ENCODE data around the gene ATP5PD. TPM values are rescaled to one million over a fixed set of nuclear protein-coding genes. Genes with fewer than 3 reads are reported as not detected.
A peak's percentile ranks its signal among the peaks of the same experiment; 100 is the strongest.

The ATP5PD gene
- total RNA-seq (2014; rRNA removed; shearing (Covaris generic)) = 259 and 270 TPM in 2 replicates
- 248 and 267 TPM in 2 replicates for polyA plus RNA-seq (2015; cell fraction: cytosol; rRNA removed)
- polyA plus RNA-seq (2015; cell fraction: nucleus; rRNA removed) = 131 and 158 TPM in 2 replicates

DNA sequence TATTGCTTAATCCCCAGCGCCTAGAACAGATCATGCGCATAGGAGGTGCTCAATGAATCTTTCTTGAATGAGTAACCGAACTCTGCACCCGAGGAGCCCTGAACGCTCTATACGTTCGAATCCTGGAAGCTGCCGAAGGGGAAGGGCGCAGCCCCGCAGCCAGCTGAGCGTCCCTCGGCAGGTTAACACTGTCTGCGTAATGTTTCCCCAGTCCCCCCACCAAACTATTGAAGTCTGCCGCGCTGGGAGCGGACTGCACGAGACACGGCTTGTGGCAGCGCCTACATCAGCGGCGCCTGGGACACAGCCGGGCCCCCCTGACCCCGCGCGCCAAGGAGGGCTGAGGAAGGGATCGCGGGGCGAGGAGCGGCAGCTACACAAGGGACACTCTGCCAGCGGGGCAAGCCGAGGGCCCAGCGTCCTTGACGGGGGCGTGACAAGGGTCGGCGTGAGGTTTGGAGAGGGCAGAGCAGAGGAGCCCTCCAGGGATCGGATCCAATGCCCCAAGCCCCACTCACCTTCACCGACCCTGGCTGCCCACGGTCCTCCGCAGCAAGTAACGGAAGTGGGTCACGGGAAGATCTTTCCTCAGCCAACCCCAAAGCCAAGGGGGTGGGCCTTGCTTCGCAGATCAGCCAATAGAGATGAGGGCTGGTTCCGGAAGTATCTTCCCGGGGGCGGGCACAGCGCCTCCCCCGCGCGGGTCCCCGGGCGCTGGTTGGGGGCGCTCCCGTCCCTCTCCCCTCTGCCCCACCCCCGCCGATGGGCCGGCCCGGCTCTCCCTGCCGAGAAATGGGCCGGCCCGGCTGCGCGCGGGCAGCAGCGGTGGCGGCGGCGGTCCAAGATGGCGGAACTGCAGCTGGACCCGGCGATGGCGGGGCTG lies at the start of gene ATP5PD, which contains the start of gene KCTD2:
TSS of gene ATP5PD (minus strand) at position 563 of the 883 bp plus-strand sequence. CDS start 4,319 bp downstream, outside the sequence.
TSS of gene KCTD2 (plus strand) at position 819 of the 883 bp plus-strand sequence. CDS start at position 845, 26 bp downstream.
- DNase-seq (ENCODE audit: low read depth) = peak; percentile 95

DNA sequence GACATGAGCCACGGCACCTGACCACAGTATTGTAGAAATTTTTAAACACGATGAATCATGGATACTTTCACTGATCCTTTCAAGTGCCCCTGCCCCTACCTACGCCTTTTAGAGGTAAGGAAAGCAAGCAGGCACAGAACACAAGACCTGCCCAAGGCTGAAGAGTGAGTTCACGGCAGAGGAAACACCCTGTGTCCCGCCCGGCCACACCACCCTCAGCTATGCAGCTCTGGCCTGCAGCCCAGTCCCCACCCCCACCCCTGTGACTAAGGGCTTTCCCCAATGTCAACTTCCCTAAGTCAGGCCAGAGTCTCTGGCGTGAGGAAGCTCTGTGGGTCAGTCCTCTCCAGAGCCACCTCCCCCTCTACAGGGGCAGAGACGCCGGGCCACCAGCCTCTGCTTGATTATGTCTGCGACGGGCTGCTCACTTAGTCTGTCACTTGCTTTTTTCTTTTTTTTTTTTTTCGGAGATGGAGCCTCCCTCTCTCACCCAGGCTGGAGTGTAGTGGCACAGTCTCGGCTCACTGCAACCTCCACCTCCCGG lies 49.4 kb upstream of the ATP5PD start:
- peak; percentile 90 for DNase-seq (ENCODE audit: low read depth)

DNA sequence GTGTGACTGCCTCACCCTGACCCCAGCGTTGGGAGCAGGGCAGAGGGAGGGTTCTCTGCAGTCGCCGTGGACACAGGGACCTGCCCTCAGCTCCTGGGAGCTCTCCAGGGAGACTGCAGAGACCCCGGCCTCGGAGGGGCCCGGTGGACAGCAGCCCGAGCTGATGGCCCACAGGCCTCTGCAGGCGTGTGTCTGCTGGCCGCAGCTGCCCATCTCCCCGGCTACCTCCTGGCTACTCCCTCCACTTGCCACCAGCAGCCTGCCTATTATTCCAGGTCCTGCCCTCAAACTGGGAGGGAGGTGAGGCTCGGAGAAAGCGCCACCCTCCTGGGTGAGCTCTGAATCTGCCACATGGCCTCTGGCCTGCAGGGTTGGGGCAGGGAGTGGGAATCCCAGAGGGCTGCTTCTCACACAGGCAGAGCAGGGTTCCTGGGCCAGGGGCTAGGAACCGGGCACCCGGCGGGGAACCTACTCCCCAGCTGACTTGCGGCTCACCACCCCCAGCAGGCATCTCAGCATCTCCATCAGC lies 48.2 kb upstream of the ATP5PD start:
- no peak for DNase-seq (ENCODE audit: low read depth)

DNA sequence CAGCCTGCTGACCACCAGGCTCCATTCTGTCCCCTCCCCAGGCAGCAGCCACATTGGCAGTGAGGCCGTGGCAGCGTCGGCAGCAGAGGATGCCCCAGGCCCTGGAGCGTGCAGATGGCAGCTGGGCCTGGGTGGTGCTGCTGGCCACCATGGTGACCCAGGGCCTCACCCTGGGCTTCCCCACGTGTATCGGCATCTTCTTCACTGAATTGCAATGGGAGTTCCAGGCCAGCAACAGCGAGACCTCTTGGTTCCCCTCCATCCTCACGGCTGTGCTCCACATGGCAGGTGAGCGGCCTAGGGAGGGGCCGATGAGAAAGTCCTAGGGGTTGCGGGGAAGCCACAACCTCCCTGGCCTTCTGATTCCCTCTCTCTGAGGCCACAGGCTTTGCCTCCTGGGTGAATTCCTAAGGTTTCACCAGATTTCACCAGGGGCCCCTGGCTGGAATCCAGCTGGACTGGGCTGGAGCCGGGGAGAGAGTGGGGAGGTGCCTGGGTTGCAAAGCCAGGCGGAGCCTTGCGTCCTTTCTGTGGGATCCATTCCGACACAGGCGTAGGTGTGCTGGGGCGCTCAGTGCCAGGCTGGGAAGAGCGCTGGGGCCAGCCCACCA lies 46.9 kb upstream of the ATP5PD start:
- no peak for DNase-seq (ENCODE audit: low read depth)

DNA sequence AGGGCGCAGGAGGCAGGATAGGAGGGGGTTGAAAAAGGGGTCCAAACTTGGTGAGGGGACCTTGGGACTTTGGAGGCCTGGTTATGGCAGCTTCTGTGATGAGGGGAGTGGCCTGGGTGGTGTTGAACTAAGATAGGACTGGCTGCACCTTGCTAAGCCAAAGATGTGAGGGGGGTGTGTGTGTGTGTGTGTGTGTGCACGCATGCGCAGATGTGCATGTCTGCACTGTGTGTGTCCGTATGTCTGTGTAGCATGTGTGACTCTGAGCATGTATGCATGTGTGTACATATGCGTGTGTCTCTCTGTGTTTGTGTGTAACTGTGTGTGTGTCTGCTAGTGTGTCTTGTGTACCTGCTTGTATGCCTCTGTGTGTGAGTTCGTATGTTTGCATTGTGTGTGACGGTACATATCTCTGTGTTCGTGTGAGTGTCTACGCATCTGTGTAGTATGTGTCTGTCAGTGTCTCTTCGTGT lies 45.1 kb upstream of the ATP5PD start:
- DNase-seq (ENCODE audit: low read depth) = no peak

DNA sequence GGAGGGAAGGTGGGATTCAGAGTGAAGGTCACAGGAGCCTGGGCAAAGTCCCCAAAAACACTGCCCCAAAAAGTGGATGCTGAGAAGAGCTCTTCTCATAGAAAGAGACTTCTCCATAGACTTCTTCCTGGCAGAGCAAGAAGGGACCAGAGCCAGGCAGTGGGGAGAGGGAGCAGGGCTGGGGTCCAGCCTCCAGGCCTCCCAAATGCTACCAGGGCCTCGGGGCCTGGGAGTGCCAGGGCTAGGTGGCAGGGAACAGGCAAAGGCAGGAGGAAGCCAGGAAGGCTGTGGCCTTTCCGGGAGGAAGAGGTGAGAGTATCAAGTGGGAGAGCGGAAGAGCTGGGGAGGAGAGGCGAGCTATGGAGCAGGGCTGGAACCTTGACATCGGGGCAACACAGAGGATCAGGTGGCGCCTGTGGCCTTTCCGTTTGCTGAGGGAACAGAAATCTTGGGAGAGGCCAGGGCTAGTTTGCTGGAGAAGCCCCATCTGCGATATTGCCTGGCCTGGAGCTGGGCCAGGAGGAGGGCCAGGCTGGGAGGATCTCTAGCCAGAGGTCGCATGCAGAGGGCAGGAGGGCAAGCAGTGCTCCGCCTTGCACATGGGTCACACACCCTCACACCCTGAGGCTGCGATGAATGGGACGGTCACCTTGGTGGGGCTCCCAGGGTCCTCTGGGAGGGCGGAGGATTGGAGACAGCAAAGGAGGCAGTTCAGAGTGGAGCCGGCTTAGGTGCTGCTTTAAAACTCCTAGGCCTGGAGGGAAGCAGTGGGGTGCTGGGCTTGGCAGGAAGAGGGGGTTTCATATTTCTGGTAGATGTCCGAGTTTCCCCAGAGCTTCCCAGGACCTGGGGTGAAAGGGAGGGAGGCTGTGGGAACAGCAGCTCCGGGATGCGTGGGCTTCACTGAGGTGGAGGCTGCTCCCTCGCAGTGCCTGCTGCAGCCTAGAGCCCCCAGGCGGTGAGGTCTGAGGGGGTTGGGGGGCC lies 44.4 kb upstream of the ATP5PD start:
- DNase-seq (ENCODE audit: low read depth) = no peak

DNA sequence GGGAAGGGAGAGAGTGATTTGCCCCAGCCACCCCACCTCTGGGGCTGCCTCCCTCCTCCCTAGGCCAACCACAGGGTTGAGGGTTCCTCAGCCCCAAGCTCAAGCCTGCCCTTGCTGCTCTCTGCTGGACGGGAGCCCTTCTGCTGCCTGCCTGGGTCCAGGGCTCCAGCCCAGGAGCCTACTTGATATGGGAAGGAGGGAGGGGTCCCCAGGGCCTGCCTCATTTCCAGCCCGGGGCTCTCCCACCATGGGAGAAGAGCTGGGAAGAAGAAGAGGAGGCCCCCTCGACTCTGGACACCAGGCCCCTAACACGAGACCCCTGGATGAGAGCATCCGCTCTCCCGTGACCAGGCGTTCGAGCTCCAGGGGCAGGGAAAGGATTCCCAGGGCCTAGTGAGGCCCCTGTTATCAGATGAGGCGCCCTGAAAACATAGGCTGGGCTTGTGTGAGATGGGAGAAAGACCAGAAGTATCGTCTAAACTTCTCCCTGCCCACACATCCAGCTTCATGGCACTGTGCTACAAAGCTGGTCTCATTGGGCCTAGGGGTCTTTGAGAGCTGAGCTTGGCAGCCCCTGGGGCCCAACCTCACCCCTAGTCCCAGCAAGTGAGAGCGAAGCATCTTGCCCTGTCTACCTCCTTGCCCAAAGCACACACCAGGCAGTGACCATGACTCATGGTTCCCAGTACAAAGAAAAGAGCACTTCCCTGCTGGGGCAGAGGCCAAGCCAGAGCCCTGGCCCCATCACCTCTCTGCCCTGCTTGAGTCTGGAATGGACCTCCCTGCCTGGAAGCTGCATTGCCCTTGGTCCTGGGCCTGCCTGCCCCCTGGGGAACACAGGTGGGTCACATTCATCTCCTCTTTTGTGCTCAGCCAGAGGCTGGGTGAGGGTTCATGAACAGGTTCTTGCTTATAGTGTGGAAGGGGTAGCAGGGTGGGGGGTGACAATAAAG lies 42.0 kb upstream of the ATP5PD start:
- no peak for DNase-seq (ENCODE audit: low read depth)

DNA sequence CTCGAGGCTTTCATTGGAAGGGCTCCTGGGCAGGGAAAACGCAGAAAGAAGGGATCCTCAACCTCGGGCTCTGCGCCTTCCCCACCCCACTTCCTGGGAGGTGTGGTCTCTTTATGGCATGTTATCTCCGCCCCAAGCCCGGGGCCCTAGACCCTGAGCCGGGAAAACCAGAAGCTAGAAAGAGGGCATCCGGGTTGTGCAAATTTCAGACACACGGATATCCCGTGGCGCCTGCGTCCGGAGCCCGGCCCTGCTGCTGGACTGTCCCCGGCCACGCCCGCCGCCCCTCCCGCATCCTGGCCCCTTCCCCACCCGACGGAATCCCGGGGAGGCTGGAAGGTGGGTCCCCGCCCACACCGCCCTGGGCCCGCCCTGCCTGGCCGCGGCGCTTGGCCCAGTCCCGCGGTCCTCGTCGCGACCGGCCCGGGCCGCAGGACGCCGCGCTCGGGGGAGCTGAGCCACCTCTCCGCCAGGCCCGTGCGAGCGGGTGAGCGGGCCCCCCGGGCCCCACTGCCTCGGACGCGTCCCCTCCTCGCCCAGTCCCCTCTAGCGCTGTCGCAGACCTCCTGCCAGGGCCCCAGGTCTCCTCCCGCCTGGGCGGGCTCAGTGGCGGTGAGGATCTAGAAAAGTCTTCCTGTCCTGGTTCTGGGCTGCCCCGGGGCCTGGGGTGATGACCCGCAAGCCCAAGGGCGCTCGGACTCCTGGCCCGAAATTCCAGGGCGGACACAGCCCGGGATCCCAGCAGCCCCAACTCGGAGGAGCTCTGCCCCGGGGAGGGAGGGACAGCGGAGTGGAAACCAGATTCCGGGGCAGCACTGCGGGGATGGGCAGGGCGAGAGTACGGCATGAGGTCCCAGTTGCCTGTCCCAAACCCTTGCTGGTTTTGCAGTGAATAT lies 41.0 kb upstream of the ATP5PD start, which contains the start of gene SLC16A5:
TSS of gene SLC16A5 (plus strand) at position 397 of the 896 bp plus-strand sequence. CDS start 5,683 bp downstream, outside the sequence.
- no peak for DNase-seq (ENCODE audit: low read depth)

DNA sequence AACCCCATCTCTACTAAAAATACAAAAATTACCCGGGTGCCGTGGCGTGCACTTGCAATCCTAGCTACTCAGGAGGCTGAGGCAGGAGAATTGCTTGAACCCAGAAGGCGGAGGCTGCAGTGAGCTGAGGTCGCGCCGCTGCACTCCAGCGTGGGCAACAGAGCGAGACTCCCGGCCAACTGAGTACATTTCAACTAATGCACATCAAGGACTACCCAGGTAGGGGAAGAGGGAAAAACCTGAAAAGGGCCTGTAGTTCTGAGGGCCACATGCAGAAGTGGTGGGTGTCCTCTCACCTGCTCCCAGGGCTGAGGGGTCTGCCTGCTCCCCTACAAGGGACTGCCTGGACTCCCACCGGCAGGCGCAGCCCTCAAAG lies 40.4 kb upstream of the ATP5PD start:
- DNase-seq (ENCODE audit: low read depth) = no peak

DNA sequence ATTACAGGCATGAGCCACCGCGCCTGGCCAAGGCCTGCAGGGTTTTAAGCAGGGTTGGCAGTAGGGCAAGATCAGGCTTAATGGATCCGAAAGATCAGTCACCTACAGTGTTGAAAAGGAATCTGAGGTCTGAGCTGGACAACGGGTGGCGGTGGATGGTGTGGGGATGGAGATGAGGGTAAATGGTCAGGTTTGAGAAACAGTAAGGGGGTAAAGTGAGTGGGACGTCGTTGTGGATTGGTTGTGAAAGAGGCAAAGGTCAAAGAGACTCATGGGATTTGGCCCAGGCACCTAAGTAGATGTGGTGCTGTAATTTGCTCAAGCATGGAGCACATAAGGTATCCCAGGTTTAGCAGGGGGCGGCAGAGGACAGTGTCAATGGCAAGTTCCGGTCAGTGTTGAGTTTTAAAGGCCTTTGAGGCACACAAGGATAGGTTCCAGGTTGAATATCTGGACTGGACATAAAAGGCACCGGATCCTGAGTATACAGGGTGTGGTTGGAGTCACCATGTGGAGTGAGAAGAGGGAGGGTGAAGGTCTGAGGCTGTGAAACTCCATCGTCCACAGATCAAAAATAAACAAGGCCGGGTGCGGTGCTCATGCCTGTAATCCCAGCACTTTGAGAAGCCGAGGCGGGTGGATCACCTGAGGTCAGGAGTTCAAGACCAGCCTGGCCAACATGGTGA lies 39.9 kb upstream of the ATP5PD start:
- DNase-seq (ENCODE audit: low read depth) = no peak

DNA sequence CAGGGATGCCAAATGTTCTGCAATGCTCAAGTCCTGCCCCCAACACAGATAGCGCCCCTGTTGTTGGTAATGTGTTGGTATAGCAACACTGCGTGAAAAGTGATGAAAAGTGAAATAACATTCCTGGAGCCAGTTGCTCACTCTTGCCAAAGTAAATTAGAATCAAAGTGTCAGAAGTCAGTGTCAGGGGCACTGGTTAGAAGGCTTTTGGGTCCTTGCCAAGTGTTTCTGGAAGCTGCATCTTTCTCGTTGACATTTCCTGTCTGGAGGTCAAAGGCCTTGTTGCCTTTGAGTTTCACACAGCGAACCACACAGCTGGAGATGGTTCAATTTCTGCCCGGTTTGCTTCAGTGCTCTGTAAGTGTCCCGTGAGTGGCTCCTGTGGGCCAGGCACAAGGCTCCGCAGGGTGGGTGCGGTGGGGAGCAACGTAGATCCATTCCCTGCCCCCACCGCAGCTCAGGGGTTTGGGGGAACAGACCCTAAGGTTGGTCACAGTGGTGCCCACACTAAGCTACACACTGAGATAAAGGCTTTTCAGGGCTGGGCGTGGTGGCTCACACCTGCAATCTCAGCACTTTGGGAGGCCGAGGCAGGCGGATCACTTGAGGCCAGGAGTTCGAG lies 37.4 kb upstream of the ATP5PD start:
- no peak for DNase-seq (ENCODE audit: low read depth)

DNA sequence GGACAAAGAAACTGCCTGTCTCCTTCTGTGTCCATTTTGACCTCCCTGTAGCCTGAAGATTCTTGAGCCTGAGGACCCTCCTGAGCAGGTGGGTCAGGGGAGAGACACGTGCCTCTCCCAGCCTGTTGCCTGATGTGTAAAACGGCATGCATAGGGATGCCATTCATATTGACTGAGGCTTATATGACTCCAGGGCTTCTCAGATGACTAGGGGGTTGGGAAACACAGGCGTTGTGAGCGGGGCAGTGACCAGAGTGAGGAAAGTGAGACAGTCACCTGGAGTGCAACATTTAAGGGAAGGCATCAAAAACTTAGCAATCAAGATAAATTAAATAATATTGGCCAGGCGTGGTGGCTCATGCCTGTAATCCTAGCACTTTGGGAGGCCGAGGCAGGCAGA lies 35.9 kb upstream of the ATP5PD start:
- no peak for DNase-seq (ENCODE audit: low read depth)

DNA sequence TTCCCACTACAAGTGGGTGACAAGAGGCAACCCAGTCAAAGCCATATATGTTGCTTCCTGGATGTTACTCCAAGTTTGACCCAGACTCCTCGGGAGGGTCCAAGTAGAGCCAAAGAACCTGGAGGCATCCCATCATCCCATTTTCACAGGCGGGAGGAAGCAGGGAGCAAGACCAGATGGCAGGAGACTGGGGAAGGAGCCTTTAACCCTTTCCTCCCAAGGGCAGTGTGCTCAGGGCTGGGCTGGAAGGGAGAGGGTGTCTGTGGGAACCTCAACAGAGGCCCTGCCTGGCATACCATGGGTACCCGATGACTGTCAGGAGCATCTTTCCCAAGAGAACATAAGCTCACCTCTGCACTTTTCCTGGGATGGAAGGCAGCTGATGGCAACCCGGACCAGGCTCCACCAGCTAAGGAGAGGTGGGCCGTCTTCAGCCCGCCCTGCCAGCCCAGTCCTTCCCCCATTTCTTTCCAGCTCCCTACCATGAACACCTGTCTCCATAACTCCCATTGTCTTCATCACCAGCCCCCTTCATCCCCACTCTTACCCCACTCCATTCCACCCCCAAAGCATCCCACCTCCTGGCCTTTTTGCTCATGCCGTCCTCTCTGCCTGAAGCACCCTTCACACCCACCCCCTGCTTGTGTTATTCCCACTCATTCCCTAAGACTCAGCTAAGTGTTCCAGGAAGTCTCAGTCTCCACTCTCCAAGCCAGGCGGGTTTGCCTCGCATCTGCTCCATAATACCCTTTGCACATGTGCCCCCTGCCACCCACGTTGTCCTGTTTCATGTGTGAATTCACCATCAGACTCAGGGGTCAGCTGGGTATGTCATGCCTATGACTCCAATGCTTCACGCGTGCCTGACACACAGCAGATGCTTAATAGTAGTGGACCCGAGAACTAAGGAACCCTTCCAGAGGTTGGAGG lies 35.1 kb upstream of the ATP5PD start:
- DNase-seq (ENCODE audit: low read depth) = no peak

DNA sequence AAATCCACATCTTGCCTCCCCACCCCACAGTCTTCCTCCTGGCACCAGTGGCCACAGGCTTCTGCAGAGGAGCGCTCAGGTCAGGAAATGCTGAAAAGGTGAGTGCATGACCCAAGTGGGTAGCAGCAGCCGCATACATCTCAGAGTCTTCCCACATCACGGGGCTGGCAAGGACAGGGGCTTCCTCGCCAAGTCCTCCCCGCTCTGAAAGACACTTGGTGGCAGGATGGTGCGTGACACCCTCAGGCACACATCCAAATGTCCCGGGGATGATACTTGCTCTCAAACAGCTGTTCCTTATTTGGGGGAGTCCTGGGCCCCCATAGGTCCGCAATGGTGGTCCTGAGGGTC lies 32.2 kb upstream of the ATP5PD start:
- DNase-seq (ENCODE audit: low read depth) = no peak

DNA sequence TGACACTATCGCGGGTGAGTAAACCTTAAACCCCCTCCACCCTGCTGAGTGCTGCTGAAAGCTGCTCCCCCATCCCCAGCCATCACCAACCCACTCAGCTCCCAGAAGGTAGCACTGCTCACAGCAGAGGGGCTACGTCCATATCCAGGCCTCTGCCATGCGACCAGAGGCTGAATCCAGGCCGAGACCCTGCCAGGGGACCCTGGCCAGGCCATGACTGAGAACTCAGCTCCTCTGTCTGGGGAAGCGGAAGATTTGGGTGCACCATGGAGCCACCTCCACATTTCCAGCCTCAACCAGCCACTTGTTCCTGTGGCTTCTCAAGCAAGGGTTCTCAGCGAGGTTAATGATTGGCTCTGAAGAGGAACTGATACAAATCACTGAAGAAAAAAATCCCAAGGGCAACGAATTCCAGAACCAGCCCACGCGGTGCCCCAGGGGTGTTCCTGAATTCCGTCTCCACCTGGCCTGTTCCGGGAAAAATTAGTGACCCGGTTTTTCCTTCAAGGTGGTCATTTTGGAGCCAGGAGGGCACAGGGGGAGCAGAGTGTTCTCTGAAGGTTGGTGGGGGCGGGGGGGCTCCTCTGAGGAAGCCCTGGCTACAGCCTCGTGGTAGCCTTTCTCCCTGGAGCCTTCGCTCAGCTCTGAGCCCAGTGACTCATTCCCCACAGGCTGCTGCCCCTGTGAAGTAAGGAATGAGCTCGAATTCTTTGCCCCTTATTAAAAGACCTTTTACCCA lies 31.7 kb upstream of the ATP5PD start:
- DNase-seq (ENCODE audit: low read depth) = peak; percentile 72
